ENCODE results near the gene CGB1. TPM values are rescaled to one million over a fixed set of nuclear protein-coding genes. Genes with fewer than 3 reads are reported as not detected.
"Not testable (repeated sequence)": the region's sequence is repeated elsewhere in the genome, so short reads cannot be mapped to it uniquely, and the experiment has no call there.

The CGB1 gene
- total RNA-seq, 1 experiment from 2014 or later = not detected

GRCh38 chr19:49022116-49022515 lies 14.6 kb downstream of the CGB1 start:
- no peak for DNase-seq (ENCODE audit: low read depth)

DNA sequence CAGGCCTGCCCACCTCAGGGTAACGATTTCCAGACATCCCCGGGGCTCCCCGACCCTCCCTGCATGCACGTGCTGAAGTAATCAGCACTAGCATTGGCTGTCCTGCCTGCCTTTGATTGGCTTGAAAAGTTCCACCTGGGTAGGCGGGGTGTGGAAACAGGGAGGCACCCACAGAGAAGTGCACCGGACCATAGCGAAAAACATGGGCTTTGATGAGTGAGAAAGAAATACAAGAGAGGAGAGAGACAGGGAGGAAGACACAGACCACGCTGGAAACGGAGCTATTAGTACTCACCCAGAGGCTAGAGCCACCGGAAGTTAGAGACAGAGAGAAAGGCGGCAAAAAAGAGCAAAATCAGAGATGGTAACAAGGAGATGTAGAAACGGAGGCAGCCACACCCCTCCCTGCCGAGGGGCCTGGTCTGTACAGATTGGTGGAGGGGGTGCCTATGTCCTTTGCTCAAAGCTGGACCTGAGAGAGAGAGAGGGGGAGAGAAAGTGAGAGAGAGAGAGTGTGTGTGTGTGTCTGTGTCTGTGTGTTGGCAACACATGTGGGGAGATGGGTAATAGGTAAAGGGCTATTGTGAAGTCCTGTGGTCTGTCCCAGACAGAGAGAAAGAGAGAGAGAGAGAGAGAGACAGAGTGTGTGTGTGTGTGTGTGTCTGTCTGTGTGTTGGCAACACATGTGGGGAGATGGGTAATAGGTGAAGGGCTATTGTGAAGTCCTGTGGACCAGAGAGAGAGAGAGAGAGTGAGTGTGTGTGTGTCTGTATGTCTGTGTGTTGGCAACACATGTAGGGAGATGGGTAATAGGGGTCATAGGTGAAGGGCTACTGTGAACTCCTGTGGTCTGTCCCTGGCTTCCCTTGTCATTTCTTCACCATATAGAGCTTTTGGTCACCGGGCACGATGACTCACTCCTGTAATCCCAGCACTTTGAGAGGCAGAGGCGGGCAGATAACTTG lies 15.5 kb downstream of the CGB1 start:
- DNase-seq (ENCODE audit: low read depth) = peak; percentile 73

DNA sequence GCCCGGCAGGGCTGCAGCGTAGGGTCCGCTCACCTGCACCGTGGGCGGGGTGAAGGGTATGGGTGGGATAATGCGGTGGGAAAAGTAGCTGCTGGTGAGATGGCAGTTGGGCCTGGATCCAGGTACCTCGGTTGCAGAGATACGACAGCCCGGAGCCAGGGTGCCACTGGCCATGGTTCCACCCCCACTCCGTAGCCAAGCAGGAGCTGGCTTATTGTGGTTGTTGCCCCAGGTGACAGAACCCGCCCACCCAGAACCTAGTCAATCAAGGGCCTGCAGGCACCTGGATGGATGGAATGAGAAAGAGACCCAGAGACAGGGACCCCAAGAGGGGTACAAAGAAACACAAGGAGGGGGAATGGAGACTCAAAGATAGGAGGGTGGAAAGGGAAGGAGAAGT lies 16.4 kb downstream of the CGB1 start:
- DNase-seq (ENCODE audit: low read depth) = no peak

- no peak for DNase-seq (ENCODE audit: low read depth)
These were observed 17.3 kb downstream of the CGB1 start for GRCh38 chr19:49019242-49019932.

- not testable (repeated sequence) for DNase-seq (ENCODE audit: low read depth)
These were observed 18.1 kb downstream of the CGB1 start for GRCh38 chr19:49018388-49019241.

DNA sequence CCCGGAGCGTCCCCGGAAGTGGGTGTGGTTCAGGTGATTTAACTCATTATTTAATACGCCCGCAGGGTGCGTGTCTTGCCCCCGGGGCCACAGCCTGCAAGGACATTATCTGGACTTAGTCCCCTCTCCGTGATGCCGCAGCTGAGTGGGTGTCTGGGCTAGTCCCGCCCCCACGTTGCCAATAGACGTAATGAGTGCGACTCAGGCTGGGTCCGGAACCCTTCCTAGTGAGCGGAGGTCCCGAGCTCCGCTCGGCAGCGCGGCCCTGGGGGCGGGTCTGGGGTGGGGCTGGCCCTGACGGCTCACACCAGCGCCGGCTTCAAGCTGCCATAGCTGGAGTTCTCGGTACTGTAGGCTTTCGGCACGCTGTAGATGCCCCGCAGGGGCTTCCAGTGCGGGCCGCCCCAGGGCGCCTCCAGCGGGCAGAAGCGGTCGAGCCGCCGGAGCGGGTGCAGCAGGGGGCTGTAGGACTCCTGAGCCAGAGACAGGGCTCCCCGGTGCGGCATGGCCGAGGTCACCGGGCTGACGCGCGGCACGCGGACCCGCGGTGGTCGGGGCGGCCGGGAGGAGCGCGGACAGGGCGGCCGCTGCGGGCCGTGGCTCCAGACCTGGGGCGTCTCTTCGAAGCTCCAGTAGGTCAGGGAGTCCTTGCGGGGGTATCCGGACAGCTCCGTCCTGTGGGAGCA lies 18.9 kb downstream of the CGB1 start:
- DNase-seq (ENCODE audit: low read depth) = peak; percentile 60

- DNase-seq (ENCODE audit: low read depth) = no peak
These were observed 19.5 kb downstream of the CGB1 start, which contains the start of gene LHB for GRCh38 chr19:49017041-49017665. Gene LHB, minus strand, starts transcription at chr19:49017091. Its CDS starts 10 bp downstream, at chr19:49017081.

DNA sequence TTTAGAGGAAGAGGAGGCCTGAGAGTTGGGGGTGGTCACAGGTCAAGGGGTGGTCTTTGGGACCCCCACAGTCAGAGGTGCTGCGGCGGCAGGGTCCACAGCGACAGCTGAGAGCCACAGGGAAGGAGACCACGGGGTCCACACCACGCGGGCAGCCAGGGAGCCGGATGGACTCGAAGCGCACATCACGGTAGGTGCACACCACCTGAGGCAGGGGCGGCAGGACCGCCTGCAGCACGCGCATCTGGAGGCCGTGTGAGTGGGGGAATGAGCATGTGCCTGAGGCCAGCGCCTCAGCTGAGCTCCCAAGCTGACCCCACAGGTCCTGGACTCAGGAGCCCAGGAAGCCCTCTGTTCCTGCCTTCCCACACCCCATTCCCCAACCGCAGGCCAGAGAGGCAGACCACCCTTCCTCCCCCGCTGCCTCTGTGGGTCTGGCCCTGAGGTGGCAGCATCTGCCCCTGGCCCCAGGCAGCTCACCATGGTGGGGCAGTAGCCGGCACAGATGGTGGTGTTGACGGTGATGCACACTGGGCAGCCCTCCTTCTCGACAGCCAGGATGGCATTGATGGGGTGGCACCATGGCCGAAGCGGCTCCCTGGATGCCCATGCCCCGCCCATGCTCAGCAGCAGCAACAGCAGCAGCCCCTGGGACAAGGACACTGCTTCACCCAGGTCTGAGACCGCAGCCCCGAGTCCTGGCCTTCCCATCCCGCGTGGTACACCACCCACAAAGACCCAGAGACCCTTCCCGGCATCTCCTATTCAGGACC lies 20.4 kb downstream of the CGB1 start:
- no peak for DNase-seq (ENCODE audit: low read depth)

GRCh38 chr19:49014870-49015255 lies 21.8 kb downstream of the CGB1 start:
- no peak for DNase-seq (ENCODE audit: low read depth)

GRCh38 chr19:49014123-49014869 lies 22.4 kb downstream of the CGB1 start:
- no peak for DNase-seq (ENCODE audit: low read depth)

DNA sequence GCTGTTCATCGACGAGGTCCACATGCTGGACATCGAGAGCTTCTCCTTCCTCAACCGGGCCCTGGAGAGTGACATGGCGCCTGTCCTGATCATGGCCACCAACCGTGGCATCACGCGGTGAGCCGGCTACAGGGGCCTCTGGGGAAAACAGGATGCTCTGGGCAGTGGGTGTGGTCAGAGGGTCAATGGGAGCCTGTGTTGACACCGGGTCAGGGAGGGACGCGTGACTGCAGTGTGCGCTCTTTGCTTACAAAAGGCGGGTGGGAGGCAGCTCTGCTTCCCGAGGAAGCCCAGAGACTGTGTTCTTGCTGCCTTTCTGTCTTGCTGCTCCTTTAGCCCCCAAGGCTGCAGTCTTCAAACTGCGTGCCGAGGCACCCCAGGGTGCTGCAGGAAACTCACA lies 25.5 kb downstream of the CGB1 start:
- DNase-seq (ENCODE audit: low read depth) = no peak

DNA sequence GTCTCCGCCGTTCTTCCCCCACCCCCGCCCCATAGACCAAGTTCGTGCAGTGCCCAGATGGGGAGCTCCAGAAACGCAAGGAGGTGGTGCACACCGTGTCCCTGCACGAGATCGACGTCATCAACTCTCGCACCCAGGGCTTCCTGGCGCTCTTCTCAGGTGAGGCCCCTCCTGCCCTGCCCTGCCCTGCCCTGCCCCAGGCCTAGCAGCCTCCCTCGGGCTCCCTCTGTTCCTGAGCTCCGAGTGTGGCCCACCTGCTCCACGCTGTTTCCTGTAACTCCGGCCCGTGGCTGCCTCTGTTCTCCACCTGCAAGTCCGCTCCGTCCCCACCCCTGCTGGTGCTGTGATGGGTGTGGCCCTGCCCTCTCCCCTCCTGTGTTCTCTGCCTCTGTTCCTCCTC lies 26.2 kb downstream of the CGB1 start:
- DNase-seq (ENCODE audit: low read depth) = no peak

GRCh38 chr19:49009828-49010227 lies 26.9 kb downstream of the CGB1 start:
- no peak for DNase-seq (ENCODE audit: low read depth)

DNA sequence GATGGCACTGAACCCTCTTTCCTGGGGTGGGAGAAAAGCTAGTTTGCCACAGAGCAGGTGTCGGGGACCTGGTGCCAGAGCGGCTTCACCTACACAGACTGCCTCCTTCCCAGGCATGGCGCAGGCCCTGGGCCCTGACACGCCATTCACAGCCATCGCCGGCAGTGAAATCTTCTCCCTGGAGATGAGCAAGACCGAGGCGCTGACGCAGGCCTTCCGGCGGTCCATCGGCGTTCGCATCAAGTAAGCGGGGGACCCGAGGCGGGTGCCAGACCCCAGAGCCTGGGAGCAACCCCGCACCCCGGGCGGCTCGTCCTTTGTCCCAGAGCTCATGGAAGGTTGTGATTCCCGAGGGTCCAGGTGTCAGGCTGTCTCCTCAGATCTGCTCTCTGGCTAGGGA lies 29.8 kb downstream of the CGB1 start:
- DNase-seq (ENCODE audit: low read depth) = no peak

DNA sequence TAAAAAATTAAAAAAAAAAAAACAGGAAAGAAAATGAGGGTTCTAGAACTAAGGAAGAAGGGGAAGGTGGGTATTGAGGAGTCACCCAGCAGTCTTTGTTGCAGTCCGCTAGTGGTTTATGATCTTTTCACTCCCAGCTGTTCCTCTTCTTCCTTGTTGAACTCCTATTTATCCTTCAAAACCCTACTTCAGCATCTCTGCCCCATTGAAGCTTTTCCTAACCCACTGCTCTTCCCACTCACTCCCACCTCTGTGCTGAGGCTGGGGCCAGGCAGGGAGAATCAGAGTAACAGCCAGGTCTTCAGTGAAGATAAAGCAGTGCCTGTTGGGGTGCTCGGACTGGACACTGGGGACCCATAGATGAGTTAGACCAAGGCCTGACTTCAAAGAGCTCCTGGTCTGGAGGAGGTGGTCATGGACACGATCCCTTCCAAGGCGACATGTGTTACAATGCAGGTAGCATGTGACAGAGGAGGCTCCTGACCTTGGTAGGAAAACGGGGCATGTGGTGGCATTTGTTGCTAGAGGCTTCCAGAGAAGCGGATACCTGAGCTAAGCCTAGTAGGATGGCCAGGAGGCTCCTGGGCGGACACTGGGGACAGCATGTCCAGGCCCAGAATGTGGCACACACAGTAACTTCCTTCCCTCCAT lies 31.6 kb downstream of the CGB1 start:
- no peak for DNase-seq (ENCODE audit: low read depth)

GRCh38 chr19:49004133-49004532 lies 32.6 kb downstream of the CGB1 start:
- DNase-seq (ENCODE audit: low read depth) = no peak

- peak; percentile 61 for DNase-seq (ENCODE audit: low read depth)
These were observed 37.0 kb downstream of the CGB1 start for GRCh38 chr19:48999481-49000325.

GRCh38 chr19:48997972-48998371 lies 38.7 kb downstream of the CGB1 start:
- peak; percentile 71 for DNase-seq (ENCODE audit: low read depth)
